Esophagus squamous epithelium (tissue), 4 donors: ENCODE measurements around the gene OR1J4.

Source experiments
- CTCF ChIP-seq, 6 experiments: fragments of 450-650 bp in 4 of 6; fragments of 200-600 bp in 2 of 6; sonication (generic) in 2 of 6; IDR thresholded peaks; one replicate each; pipeline ENCODE4 v1.5.1; 2016 to 2019; ENCODE audit warnings: antibody characterized with exemption in 6 of 6, mild to moderate bottlenecking in 4 of 6, moderate library complexity in 4 of 6
- POLR2A ChIP-seq, 4 donors: fragments of 450-650 bp; IDR thresholded peaks; one replicate each; pipeline ENCODE4 v1.6.1; 2017; ENCODE audit warnings: antibody characterized with exemption in 4 of 4, mild to moderate bottlenecking in 4 of 4, moderate library complexity in 3 of 4

GRCh38 chr9:122536134-122536533 is 17.2 kb downstream of the OR1J4 start:
- TF ChIP-seq POLR2A (IDR thresholded peaks at IDR 0.05) (no peak), CTCF (IDR thresholded peaks at IDR 0.05) (no peak)
